GM21825 (cell line): Measurements from ENCODE around the gene RBM7.

ENCODE experiments used
- ATAC-seq: cut with Tn5 transposase; IDR thresholded peaks from one replicate; pipeline ENCODE4 v1.9.1; 2021; ENCODE audit warnings: mild to moderate bottlenecking, moderate library complexity; ENCODE audit not compliant: unreplicated experiment

RBM7 gene, protein sequence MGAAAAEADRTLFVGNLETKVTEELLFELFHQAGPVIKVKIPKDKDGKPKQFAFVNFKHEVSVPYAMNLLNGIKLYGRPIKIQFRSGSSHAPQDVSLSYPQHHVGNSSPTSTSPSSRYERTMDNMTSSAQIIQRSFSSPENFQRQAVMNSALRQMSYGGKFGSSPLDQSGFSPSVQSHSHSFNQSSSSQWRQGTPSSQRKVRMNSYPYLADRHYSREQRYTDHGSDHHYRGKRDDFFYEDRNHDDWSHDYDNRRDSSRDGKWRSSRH

DNA sequence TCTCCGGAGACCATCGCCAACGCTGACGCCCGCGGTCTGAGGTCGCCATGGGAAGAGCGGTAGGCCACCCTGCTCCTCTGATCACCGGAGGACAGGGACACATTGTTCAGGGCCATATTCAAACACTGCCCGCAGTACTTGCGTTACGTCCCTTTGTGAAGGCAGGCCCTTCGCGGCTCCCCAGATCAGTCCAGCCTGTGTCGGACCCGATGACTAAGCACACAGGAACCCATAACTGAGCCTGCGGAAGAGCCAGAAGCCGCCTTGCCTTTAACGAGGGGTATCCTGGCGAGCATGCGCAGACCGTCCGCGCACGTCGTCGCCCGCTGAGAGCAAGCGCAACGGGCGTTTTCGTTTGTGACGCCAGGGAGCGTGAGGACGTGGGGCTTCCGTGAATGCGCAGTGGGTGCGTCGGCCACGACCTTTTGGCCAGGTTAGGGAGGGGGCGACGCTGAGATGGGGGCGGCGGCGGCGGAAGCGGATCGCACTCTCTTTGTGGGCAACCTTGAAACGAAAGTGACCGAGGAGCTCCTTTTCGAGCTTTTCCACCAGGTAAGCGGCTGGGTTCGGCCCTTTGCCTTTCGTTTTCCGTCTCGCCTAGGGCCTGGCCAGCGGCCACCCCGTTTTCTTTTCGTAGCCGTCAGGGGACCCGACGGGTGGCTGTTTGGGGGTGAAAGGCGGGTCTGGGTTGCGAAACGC lies at the start of gene RBM7, which contains the start of gene C11orf71:
Gene RBM7 (plus strand): TSS at position 451 of the 699 bp plus-strand sequence. CDS start 6 bp downstream, at position 457.
Gene C11orf71 (minus strand): TSS at position 296 of the 699 bp plus-strand sequence. CDS start 180 bp downstream, at position 116.
- ATAC-seq: peak; percentile 93

DNA sequence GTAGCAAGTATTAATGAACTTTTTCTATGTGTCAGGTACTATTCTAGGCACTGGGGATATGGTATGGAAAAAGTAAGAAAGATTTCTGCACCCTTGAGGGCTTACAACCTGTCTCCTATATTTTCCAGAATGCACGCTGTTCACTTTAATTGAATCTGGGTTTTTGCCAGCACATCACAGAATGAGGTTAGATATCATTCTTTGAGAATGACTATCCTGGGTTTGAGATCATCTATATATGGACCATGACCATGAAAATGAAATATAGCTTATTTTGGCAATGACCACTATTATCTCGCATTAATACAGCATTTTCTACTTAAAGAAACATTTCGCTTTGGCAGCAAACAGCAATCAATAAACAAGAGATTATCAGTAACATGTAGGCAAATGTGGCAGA lies 47.0 kb upstream of the RBM7 start:
- ATAC-seq: no peak

DNA sequence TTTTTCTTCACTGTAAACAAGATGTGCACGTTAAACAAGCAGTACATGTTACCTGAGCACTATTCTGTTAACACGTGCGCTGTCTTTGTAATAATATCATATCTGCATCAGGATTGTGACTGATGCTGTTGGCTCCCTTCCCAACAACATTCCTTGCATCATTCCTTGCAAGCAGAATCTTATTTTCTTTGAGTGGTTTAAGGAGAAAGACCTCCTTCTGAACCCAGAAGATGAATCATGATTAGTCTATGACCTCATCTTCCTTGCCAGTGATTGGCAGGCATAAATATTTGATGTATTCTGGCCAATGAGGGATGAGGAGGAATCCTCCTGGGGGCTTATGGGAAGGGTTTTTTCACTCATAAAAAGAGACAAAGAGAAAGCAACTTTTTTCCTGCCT lies 46.4 kb upstream of the RBM7 start:
- no peak for ATAC-seq

DNA sequence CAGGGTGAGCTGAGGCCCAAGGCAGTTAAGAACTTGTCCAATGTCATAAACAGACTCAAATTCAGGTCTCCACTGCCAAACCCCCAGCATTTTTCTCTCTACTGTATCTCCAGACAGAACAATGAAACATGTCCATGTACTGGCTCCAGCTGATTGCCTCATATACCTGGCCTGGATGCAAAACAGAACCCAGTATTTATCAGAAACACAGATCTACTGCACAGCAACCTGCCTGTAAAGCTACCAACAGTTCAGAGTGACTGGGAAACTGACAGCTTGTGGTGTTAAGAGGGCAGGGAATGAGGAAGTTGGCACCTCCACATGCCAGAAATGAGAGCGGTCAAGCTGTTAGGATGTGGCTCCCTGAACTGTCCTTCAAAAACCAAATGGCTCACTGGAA lies 41.8 kb upstream of the RBM7 start:
- no peak for ATAC-seq

DNA sequence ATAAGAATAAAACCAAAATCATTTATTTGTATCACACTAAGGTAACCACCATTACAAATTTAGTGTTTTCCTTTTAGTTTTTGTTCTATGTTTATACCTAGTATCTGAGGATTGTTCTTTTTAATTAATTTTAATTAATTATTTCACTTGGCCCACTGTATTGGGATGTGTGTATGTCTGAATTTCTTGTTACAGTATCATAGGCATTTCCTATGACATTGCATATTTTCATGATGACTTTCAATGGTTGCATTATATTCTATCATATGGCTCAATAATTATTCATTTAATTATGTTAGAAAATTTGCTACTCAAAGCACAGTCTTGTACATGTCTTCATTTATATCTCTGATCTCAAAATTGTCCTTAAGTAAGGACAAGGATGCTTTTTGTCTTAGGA lies 41.1 kb upstream of the RBM7 start:
- no peak for ATAC-seq

DNA sequence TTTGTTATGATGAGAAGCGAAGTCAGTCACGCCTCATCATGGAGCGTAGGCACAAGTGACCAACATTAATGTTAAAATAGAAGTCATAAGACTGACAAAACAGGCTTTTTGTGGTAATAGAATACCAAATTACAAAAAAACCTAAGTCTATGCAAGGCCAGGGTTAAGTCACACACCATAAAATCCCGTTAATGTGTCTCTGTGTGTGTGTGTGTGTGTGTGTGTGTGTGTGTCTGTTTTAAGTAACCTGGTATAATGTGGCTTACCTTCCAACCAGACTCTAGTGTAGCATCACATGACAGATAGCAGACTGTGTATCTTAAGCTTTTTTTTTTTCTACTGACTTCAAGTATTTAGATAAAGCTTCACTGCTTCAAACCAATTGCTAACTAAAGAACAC lies 38.1 kb upstream of the RBM7 start:
- no peak for ATAC-seq

DNA sequence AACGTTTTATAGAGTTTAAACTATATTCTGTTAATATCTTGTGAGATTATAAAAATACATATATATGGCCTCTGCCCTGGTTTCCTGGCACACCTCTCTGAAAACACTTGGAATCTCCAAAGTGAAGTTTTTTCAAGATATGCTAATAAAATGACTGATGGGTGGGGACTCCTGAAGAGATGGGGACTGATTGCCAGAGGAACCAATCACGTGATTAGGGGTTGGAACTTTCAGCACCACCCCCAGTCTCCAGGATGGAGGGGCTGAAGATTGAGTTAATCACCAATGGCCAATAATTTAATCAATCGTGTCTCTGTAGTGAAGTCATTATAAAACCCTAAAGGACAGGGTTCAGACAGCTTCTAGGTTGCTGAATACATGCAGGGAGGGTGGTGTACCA lies 37.5 kb upstream of the RBM7 start:
- ATAC-seq: no peak

DNA sequence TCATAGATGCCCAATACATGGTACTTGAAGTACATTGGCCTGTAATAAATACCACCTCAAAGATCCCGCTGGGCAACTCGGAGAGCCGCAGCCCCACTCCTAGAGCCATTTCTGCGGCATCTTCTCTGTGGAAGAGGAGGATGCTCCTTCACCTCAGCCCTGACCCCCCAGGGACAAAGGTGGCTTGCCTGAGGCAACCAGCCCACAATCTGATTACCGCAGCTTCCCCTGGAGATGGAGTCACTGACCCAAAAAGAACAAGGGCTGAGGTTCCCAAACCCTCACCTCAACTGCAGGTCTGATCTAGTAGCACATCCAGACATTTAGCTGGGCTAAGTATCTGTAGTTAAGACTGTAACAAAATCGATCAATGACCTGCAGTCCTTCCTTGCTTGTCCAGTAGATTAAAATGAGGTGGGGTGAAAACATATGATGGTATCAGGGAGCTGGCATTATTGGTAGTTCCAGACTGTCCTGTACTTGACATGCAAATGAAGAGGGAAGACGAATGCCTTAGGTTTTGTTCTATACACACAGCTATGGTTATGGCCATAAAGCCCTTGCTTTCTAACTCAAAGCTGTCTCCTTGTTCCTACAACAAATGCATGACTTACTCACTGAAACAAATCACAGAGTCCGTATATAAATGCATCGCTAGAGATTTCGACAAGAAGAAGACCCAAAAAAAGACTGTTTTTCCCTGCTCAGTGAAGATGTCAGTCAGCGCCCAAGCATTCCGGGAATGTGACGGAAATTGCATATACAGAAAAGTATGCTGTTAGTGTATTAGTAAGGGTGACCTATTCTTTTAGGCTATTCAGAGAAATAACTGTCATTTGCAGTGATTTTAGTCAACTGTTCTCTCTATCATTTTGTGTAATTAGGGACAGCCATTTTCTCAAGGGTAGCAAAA lies 33.9 kb upstream of the RBM7 start:
- no peak for ATAC-seq

DNA sequence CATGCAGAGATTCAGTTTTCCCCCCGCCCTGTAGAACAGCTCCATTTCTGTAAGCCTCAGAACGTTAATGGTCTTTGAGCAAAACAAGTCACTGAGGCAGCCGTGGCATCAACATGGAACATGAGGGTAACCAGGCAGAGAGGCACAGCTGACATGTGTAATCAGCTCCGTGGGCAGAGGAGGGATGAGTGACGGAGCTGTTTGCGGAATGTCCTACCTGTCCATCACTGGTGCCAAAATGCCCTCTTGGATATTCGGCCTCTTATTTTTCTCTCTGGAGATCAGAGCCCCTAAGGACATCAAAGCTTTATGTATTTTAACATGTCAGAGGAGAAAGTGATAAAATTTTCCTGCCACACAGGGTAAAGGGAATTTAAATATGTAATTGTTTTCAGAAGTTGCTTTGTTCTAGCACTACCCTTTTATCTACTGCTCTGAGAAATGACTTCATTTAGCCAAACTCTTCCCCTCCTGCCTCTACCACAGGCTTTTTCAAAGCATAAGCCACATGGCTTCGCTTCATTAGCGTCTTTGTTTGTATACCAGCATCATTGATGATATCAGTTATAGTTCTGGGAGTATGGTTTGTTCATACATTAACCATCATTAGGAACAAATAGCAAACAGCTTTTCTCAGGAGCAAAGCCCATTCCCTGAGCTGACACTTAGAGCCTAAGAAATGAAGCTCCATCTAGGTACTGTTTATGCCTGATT lies 33.1 kb upstream of the RBM7 start:
- no peak for ATAC-seq

DNA sequence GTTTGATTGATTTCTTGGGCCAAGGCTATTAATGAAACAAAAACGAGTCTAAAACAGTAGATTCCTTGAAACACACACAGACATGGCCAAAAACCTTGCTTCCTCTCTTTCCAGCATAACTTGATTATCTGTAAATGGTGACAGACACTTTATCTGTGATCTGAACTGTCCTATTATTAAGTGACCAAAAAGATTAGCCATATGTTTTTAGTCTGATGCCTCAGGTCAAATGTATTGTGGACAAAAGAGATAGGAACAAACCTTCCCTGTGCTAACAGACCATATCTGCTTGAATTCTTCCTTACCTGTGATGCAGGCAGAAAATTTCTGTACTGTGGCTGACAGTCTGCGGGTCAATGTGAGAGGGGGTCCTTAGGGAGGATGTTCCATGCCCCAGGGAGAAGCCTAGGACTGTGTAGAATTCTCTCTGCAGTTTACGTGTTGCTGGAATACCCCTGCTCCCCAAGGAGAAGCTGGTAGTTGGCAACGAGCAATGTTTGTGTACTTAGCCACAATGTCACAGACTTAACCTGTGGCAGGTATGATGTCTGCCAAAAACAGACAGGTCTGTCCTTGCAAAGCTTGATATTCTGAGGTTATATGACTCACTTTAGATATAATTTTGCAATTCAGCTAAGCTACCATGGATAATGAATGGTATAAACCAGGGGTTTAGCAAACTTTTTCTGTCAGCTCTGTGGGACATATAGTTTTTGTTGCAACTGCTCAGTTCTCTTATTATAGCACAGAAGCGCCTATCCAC lies 31.4 kb upstream of the RBM7 start:
- no peak for ATAC-seq

DNA sequence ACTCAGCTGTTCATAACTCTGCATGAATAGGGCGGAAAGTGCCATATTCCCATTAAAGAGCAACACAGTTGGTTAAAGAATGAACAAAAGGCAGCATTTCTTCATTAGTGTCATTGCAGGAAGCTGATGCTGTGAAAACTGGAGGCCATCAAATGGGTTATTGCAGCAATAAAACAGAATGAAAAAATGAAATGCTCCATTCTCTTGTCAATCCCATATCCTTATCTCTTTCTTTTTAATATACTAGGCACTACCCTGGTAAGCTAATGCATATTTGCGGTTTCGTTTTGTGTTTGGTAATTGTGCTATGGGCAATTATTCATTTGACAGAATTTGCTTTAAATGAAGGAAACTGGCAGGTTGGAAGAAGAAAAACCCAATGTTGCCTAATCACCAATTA lies 25.4 kb upstream of the RBM7 start:
- no peak for ATAC-seq

DNA sequence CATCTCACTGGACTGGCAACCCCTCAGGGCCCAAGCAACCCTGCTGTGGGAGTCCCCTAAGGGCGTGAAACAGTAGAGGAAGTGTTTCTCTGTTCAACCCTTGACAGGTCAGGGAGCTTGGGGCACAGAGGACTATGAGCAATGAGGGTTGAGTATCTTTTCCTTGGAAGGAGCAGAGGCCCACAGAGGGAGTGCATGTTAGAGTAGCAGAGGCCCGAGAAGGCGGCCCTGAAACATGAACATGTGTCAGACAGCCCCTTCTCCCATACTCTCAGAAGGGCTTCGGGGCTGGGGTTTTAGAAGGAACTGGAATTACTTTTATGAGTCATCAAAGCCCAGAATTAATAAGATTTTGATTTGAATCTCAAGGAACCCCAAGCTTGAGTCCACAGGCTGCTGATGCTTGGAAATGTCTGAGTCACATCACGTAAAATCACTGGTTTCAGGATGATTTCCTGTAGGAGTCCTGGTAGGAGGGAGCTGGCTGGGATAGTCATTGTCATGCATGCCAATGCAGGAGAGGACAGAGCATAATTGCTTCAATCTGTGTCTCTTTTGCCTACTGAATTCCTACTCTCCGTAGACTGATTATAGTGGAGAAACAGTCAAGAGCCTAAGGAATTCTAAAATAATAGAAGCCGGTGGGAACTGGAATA lies 22.7 kb upstream of the RBM7 start:
- no peak for ATAC-seq

DNA sequence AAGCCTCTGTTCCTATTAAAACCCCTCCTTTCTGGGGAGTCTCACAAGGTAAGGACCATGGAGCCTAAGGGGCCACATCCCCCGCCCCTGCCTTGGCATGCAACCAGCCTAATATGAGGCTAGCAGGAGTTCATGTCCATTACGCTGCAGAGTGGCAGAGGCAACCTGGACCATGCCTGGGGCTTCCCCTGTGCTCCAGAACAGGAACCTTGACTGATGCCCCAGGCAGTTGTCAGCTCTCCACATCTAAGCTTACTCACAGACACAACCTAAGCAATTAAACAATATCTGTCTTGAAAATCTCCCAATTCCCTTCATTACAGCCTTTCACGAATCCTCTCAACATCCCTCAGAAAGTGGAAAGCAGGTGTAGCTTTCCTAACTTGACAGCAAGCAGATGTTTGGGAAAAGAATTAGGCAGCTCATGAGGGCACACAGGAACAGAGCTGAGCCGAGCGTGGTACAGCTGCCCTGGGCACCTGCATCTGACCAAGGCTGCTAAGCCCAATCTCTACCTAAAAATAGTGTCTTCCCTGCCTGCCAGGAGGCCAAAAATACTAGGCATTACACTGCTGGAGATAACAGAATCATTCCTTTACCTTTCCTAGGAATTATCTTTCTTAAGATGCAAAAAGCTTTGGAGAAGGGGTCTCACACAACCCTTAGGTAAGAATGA lies 20.9 kb upstream of the RBM7 start:
- no peak for ATAC-seq

DNA sequence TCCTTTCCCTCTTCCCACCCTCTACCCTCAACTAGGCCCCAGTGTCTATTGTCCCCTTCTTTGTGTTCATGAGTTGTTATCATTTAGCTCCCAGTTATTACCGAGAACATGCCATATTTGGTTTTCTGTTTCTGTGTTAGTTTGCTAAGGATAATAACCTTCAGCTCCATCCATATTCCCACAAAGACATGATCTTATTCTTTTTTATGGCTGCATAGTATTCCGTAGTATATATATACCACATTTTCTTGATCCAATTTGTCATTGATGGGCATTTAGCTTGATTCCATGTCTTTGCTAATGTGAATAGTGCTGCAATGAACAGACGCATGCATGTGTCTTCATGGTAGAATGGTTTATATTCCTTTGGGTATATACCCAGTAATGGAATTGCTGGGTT lies 18.0 kb upstream of the RBM7 start:
- no peak for ATAC-seq

DNA sequence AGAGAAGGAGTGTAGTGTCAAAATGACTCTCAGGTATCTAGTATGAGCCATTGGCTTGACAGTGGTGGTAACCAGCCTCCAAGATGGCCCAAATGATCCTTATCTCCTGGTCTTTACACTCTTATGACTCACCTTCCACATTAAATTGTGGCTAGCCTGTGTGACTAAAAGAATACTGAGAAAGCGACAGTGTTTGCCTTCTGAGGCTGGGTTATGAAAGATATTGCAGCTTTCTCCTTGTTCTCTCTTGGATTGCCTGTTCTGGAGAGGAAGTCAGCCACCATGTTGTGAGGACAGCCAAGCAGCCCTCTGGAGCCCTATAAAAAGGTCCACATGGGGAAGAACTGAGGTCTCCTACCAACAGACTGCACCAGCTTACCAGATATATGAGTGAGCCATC lies 16.0 kb upstream of the RBM7 start:
- no peak for ATAC-seq

DNA sequence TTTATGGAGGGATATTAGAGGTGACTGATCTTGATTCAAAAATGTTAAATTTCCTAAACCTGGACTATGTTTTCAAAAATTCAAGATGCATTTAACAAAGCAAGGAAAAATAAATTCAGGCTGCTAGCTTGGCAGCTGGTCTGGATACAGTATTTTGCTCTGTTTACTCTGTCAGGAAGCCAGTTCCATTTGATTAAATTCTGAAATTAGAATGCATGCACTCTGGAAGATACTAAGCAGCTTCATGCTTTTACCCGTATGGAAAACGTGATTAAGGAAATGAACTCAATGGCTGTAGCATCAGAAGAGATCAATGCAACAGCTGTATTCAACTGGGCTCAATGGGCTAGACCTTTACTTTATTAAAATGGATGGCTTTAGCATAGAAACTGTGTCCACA lies 14.3 kb upstream of the RBM7 start:
- ATAC-seq: no peak

DNA sequence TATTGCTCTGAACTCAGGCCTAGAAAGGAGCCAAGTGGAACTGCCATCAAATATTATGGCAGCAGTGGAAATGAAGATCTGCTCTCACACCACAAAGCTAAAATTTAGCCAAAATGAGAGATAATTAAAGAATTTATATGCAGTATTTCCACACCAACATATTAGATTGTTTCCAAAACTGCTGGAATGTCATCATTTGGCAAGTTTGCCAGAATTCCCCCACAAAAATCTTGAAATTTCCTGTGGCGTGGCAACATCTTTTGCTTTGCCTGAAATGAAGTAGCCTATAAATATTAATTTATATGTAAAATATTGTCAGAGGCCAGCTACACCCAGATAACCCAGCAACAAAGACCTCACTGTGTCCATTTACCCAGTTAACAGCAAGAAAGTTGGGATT lies 13.9 kb upstream of the RBM7 start:
- ATAC-seq: no peak

DNA sequence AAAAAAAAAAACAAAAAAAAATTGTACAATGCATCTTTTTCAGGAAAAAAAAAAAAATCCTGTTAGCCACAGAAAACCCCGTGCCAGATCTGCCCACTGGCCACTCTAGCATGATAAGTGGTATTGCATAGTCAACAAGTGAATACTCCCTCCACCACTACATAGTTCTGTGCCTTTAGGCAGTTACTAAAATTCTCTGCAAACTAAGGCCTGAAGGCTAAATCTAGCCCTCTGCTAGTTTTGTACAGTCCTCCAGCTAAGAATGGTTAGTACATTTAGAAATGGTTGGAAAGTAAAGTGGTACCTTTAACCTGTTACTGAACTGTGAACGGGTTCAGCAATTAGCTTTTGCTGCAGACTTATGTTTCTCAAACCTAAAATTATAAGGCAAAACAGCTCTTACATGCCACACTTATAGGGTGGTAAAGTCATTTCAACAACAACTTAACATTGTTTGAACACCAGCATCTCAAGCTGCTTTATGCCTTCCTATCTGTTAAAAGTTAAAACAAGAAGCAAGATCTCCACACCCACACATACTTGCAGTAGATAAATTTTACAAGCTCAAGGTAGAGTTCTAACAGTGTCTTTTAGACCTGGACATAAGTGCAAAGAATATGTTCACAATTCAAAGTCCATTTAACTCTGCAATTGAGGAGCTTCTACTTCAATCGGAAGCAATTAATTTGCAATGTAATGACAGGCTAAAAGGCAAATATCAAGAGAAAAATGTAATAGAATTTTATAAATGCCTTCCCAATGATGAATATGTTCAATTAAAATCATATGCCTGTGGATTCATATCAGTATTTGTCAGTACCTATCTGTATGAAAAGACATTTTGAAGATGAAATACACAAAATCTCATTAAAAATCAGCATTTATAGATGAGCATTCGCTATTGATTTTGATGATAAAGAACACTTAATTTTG lies 7.5 kb upstream of the RBM7 start:
- no peak for ATAC-seq
